Measurements from ENCODE around the gene SUN2.
A peak's percentile ranks its signal among the peaks of the same experiment; 100 is the strongest.

Gene SUN2

DNA sequence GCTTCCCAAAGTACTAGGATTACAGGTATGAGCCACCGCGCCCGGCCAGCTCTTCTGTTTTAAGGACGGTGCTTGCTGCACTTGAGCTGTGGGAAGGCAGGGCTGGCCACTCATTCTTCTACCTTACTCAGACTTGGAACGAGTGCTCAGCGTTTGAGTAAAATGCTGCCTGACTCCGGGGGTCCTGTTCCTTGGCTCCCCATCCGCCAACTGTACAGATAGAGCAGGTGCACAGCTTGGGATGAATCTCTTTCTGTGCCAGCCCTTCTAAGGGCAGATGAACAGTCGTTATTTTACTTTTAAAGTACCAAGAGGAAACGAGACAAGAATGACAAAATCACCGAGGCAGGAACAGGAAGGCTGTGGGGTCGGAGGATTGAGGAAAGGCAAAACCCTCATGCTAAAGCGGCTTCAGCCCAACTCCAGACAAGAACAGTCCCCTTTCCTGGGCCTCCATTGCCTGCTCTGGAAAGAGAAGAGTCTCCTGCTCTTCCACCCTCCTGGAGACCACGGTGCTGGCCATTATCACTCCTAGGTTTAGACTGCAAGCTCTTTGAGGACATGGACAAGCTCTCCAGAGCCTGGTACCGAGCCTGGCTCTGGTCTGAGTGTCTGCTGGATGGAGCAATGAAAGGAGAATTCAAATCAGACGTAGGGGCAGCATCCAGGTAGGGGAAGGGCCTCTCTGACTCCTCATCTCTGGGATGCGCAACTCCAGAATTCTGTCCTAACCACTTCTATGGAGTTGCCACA, 1.1 kb upstream of the SUN2 start:
- DNase-seq, result peak in 1 of 10 donors; percentile 88
- intact Hi-C loops (cut with DNase I), result no loop called here

DNA sequence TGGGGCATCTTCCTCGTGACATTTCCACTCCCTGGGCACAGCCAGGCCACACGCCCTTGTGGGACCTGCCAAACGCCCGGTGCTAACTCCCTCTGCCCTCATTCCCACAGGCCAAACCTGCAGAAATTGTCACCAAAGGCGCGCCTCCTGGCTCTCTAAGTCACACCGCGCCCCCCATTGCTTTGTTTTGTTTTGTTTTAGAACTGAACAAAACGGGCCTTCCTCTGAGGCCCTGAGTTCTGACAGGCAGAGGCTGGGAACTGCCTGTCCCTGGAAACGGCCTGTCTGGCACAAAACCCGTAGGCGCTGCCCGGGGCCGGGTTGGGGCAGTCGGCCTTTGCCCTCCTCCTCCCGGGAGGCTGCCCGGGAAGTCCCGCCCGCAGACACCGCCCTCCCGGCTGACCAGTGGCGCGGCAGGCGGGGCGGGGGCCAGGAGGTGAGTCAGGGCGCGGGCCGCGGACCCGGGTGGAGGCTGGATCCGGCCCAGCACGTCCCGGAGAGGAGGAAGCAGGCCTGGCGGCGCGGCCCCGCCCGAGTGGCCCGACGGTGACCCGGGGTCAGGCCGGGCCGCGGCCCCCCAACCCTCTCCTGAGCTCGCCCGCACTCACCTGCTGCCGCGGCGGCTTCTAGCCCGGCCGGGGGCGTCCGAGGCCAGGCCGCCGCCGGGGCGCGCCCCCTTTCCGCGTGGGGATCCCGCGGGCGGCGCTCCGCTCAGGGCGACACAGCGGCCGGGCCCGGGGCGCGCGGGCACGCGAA, 465 bp downstream of the SUN2 start:
- DNase-seq, result peak; percentile 70 to 98 (median 86)

DNA sequence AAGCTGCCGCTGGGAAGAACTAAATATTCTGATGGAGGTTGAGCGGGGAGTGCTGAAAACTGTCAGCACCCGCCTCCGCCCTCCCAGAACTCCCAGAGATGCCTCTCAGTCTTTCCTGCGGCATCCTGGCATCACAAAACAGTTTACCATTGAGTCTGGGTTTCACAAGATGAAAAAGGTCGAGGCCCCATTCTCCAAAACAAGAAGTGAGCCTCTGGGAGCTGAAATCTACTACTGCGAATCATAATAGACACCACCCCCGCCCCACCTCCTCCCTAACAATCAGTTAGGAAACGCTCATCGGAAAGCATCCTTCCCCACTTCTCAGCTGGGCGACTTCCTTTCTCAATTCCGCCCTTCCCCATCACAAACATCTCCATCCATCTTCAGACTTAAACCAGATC, 1.0 kb downstream of the SUN2 start:
- DNase-seq, result peak in 1 of 10 donors; percentile 89
- intact Hi-C loops (cut with DNase I), result loop anchor here (2.0 kb wide), 1 partner anchor 50 kb away; the partner anchor contains the start of gene GTPBP1

More for the DNA sequence above, 465 bp downstream of the SUN2 start:
- intact Hi-C loops (cut with DNase I), result loop anchor here (2.0 kb wide), 1 partner anchor 51 kb away; the partner anchor contains the start of gene GTPBP1

DNA sequence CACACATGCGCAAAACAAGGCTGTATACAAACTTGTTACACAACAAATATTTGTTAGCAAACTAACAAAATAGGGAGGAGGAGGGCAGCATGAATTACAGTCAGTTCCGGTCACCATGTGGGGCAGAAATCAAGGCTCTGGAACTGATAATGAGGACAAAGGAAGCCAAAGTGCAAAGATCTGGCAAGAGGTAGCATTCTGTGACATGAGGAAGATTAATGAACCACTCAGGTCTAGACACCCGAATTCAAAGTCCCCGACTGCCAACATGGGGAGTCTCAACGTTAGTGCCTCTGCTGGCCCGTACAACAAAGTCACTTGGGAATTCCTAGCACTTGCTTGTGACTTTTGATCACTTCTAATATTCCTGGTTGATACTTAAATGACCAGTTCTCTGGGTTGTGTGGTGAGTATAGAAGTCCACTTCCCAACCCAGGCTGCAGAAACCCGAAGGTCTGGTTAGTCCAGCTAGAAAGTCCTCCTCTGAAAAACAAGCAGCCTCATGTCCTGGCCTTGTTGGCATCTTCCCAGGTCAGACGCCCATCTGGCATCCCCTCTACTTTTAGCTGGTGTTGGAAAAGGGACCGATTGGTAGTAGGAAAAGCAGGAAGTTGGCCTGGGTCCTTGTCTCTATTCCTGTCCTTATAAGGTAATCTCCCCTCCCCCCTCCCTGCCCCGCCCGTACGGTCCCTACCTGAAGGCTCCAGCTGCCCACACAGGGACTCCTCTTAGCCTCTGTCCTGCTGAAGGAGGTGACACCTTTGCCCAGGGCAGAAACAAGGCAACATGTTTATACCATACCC, 1.6 kb downstream of the SUN2 start:
- intact Hi-C loops (cut with DNase I), result loop anchor here (2.0 kb wide), 1 partner anchor 49 kb away; the partner anchor contains the start of gene GTPBP1
- DNase-seq, result peak in 1 of 10 donors; percentile 58

DNA sequence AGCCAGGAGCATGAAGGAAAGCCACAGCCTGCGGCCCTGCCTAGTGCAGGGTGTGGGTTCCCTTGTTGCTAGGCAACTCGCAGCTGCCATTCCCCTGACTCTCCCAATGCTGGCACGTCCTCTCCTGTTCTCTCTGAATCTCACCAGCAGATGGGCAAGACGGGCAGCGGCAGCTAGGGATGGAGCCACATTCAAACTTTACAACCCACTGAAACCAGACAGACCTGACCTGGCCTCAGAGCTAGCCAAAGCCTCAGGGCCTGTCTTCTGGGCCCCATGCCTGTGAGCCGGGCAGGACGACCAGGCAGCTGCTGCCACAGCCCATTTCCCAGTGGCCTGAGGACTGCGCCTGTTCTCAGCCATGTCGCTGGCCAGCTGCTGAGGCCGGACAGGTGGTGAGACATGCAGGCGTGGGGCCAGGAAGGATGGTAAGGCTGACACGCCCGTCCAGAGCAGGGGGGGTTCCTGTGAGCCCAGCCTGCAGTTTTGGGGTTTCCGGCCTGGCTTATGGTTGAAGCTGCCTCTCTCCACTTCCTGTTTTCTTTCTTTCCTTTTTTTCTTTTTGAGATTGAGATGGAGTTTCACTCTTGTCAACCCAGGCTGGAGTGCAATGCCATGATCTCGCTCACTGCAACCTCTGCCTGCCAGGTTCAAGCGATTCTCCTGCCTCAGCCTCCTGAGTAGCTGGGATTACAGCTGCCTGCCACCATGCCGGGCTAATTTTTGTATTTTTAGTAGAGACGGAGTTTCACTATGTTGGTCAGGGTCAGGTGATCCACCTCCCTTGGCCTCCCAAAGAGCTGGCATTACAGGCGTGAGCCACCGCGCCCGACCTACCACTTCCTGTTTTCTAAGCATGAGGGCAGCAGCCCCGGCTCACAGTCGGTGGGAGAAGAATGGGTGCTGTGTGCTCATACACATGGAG, 4.1 kb downstream of the SUN2 start:
- intact Hi-C loops (cut with DNase I), result no loop called here
- peak in 2 of 10 donors; percentile 58 to 93 for DNase-seq

DNA sequence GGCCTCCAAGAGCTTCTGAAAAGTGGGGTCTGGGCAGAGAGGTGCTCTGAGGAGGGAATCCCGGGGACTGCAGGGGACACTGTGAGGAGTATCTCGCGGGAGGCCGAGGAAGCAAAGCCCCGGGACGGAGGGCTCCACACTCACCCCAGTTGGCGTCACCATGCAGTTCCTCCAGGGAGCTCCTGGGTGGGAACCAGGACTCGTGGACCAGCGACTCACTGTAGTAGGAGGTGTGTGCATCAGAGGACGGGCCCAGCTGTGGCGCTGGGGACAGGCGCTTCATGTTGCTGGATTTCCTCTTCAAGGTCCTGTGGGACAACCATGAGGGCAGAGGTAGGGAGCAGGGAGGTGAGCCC, 4.8 kb downstream of the SUN2 start:
- no peak for DNase-seq
- intact Hi-C loops (cut with DNase I), result no loop called here

DNA sequence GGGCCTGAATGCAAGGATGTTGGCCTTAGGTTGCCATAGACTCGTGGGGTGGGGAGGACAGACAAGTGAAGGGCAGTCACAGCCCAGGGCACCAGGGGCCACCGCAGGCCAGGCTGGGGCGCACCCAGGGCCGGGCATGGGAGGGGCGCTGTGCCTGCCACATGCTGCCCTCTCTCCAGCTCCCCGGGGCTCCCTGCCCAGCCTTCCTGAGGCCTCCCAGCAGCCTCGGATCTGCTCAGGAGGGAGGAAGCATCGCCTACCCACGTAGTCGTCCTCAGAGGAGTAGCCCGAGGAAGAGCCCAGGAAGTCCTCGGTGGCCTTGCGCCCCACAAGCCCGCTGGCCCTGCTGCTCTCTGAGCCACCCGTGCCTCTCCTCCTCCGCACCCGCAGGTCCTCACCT, 5.2 kb downstream of the SUN2 start:
- no peak for DNase-seq
- intact Hi-C loops (cut with DNase I), result no loop called here

DNA sequence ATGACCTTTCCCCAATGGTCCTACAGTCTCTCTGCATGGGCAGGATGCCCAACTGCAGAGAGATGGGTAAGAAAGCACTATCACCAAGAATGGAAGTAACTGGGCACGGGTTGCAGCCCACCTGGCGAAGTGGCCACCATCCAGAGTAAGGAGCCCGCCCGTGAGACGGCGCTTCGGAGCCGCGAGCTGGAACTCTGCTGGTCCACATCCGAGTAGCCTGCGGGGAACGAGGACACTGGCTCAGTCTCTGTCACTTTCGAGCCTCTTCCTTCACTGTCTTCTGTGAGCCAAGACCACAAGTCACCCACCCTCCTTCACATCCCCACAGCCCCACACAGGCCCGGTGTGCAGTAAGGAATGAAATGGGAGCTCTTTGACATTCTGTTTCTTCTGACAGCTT, 5.7 kb downstream of the SUN2 start:
- intact Hi-C loops (cut with DNase I), result no loop called here

DNA sequence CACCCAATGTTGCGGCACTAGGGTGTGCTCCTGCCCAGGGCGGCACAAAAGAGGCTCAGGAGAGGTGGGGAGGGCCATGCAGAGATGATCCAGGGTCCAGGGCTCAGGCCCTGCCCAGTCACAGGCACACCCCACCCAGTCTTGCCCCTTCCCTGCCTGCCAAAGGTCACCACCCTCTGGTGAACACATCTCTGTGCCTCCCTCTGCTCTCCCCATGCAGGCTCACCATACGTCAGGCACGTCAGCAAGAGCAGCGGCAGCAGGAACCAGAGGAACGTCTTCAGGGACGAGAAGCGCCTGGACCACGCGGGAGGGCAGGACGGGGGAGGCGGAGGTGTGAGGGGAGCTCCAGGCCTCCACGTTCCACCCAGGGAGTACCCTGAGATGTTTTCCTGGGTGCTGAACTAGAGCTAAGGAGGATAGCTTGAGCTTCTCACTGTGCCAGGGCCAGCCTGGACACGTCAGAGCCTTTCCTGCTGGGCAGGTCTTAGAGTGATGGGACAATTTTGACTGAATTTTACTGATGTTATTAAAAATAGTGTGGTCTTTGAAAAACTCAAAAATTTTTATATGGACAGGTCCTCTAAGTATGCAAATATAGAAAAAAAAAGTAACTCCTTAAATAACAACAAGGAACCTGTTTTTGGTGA, 7.2 kb downstream of the SUN2 start:
- intact Hi-C loops (cut with DNase I), result no loop called here

More for the DNA sequence above, 5.7 kb downstream of the SUN2 start:
- no peak for DNase-seq

DNA sequence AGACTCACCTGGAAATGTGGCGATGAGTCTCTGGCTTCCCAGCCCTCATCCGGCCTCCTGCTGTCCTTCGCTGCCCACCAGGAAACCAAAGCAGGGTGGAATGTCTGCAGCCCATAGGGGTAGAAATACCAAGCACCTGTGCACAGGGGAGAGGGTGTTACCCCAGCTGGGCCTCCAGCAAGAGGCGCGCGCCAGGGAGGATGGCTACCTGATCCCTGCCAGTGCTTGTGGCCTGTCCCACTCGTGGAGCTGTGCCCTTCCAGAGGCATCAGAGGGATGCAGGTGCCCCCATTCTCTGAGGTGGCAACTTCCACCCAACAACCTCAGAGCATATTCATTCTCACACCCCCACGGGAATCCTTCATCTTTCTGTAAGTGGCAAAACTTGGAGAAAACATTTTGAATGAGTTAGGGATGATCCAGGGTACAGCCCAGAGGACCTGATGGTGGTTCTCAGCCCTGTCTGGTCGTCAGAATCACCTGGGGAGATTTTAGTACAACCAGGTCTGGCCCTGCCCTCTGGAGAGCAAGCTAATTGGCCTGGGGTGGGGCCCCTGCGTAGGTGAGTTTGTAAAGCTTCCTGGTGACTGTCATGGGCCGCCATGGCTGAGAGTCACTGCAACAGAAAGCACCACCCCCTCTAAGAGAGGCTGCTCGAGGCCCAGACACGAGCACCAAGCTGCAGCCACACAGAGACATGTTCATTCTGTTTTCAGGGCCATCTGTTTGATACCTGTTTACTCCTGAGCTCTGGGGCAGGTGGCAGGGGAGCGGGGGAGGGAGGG, 9.9 kb downstream of the SUN2 start:
- DNase-seq, result peak in 2 of 10 donors; percentile 15 to 75
- intact Hi-C loops (cut with DNase I), result no loop called here

More for the DNA sequence above, 7.2 kb downstream of the SUN2 start:
- DNase-seq, result no peak

DNA sequence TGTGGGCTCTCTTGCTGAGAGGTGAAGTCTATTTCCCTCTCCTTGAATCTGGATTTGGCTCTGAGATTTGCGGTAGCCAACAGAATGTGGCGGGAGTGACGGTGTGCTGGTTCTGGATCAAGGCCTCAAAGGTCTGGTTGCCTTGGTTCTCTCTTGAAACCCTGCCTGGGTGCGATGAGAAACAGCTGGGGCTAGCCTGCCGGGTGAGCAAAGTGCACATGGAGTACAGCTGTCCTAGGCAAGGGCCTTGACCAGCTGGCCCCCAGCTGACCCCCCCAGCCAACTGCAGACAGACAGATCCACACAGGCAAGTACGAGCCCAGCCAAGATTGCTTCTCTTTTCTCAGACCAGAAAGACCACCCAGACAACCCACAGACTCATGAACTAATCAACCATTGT, 10.8 kb downstream of the SUN2 start:
- intact Hi-C loops (cut with DNase I), result no loop called here
- peak in 2 of 10 donors; percentile 73 to 93 for DNase-seq

DNA sequence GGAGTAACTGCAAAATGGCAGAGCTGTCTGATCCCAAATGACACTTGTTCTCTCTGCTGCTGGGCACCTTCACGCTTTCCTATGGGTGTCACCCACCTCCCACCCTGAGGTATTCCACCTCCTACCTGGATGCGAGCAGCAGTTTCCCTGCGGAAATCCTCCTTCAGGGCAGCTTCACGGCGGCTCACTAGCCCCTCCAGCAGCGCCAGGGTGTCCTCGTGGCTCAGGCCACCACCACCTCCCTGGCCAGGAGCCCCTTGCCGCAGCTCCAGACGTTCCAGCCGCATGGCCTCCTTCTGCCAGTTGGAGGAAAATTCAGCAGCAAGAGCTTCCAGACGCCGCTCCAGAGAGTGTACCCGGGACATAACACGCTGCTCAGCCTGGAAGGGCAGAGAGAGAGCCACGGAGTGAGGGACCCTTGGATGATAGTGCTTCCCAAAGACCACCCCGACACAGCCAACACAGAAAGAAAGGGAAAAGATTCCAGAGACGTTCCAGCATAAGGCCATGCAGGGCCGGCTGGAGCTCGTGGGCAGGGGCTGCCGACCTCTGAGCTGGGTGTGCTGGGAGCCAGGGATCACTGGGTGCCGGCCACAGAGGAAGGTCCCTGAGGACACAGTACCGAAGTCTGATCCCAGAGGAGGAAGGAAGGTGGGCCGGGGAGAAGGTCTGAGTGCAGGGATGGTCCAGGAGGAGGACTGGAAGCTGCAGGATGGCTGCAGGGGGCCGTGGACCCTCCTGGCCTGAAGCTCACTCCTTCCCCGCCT, 13.4 kb downstream of the SUN2 start:
- peak in 2 of 10 donors; percentile 45 to 78 for DNase-seq
- intact Hi-C loops (cut with DNase I), result no loop called here

DNA sequence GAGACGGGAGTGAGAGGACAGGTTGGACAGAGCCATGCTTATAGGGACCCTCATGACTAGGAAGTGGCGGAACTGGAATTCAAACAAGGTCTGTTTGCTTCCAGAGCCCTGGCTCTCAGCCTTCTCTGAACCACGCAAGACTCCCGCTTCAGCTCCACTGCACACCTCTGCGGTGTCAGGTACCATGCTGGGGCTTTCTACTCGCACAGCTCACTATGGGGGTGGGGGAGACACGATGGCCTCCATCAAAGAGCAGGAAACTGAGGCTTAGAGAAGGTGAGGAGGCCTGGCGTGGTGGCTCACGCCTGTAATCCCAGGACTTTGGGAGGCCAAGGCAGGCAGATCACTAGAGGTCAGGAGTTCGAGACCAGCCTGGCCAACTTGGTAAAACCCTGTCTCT, 14.2 kb downstream of the SUN2 start:
- intact Hi-C loops (cut with DNase I), result no loop called here
- peak in 2 of 10 donors; percentile 32 to 67 for DNase-seq

DNA sequence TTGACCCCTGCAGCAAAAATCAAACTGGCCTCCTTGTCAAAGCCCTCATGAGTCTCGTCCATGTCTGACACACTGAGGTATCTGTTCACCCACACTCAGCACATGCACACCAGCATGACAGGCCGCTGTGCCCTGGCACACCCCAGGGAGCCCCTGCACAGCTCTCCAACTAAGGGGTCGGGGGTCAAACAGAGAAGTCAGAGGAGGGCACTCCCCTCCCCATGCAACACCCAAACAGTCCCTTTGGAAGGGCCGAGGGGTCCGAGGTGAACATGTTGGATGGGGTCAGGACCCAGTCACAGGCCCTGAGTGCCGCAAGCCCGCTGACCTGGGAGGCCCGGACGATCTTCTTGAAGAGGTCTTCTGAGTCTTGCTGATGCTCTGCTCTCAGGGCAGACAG, 14.6 kb downstream of the SUN2 start:
- peak in 1 of 10 donors; percentile 77 for DNase-seq
- intact Hi-C loops (cut with DNase I), result no loop called here

DNA sequence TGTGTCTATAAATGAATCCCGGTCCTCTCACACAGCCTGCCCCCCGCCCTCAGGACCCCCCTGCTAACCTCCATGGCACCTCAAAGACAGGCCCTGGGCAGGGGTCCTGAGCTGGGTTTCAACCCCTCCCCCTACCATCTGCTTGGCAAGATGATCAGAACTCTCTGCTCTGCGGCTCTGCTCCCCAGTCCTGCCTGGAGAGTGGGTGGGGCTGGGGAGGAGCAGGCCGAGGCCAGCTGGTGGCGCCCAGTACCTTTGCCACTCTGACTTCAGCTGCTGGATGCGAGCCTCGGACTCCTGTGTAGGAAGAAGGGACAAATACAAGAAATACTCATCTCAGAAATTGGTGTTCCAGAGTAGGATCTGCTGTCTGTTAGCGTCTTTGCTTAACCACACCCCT, 15.0 kb downstream of the SUN2 start:
- intact Hi-C loops (cut with DNase I), result no loop called here
- peak in 2 of 10 donors; percentile 70 to 90 for DNase-seq

DNA sequence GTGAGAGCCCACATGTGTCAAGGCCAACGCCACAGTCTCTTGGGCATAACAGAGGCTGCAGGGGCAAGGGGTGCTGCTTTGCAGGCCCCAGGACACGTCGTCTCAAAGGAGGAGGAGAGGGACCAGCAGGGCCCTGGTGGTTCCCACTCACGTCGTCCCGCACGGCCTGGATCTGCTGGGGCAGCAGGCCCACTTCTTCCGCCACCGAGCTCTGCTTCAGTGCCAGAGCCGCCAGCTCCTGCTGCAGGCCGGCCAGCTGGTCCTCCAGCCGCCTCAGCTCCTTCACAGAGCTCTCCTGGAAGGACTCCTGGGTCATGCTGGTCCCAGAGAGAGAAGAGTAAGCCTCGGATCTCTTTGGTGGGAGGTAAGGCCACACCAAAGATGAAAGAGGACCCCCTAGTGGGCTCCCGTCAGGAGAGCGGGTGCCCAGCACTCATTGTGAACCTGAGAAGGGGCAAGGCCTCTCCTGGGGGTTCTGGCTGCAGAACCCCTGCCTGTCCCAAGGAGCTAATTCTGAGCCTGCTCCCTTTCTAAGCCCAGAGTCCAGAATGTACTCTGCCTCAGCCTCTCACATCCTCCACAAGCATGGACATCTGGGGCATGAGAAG, 15.6 kb downstream of the SUN2 start:
- peak in 3 of 10 donors; percentile 37 to 93 (median 86) for DNase-seq
- intact Hi-C loops (cut with DNase I), result no loop called here

Measured in posterior cingulate gyrus (tissue), 11 donors.